NK-92 (cell line): Measurements from ENCODE around the gene RAB3A.

ENCODE experiments used
- DNase-seq: peaks from one replicate; lab custom pipeline; 2025; ENCODE audit not compliant: unreplicated experiment; lab: John Stamatoyannopoulos, UW

The RAB3A gene

GRCh38 chr19:18203863-18204393, at the start of gene RAB3A:
RAB3A (minus strand) TSS chr19:18204042; CDS start chr19:18202740, 1,302 bp downstream.
- DNase-seq: peak; percentile 94

- DNase-seq: no peak
These were observed 49.3 kb upstream of the RAB3A start for GRCh38 chr19:18253130-18253529.

GRCh38 chr19:18252370-18252717, 48.5 kb upstream of the RAB3A start:
- no peak for DNase-seq

GRCh38 chr19:18251587-18252369, 47.9 kb upstream of the RAB3A start:
- DNase-seq: no peak

GRCh38 chr19:18249834-18250233, 46.0 kb upstream of the RAB3A start:
- no peak for DNase-seq

GRCh38 chr19:18245297-18245696, 41.5 kb upstream of the RAB3A start:
- DNase-seq: no peak

- DNase-seq: no peak
These were observed 35.5 kb upstream of the RAB3A start for GRCh38 chr19:18239303-18239702.

GRCh38 chr19:18234194-18234593, 30.4 kb upstream of the RAB3A start:
- DNase-seq: no peak

GRCh38 chr19:18233224-18233825, 29.5 kb upstream of the RAB3A start:
- DNase-seq: no peak

- no peak for DNase-seq
These were observed 28.8 kb upstream of the RAB3A start for GRCh38 chr19:18232540-18233223.

GRCh38 chr19:18231775-18232174, 27.9 kb upstream of the RAB3A start:
- no peak for DNase-seq

GRCh38 chr19:18230941-18231734, 27.3 kb upstream of the RAB3A start:
- DNase-seq: no peak

- DNase-seq: no peak
These were observed 26.1 kb upstream of the RAB3A start for GRCh38 chr19:18229915-18230314.

- no peak for DNase-seq
These were observed 25.6 kb upstream of the RAB3A start for GRCh38 chr19:18229474-18229873.

- no peak for DNase-seq
These were observed 24.0 kb upstream of the RAB3A start for GRCh38 chr19:18227781-18228271.

- no peak for DNase-seq
These were observed 23.3 kb upstream of the RAB3A start for GRCh38 chr19:18226956-18227780.

- DNase-seq: no peak
These were observed 22.0 kb upstream of the RAB3A start, which contains the start of gene PDE4C for GRCh38 chr19:18225702-18226468. PDE4C (minus strand) TSS chr19:18226438; CDS start chr19:18226415, 23 bp downstream.

- DNase-seq: no peak
These were observed 21.5 kb upstream of the RAB3A start for GRCh38 chr19:18225355-18225701.
